SU-DHL-6 (cell line): ENCODE measurements around the gene PCDHGA4.

ENCODE experiments used
- CTCF ChIP-seq: fragments of 200-600 bp; sonication (generic); IDR thresholded peaks from one replicate; pipeline ENCODE4 v1.5.1; 2017; ENCODE audit warnings: antibody characterized with exemption, mild to moderate bottlenecking, low read length, moderate library complexity; ENCODE audit not compliant: insufficient read depth, poor library complexity, severe bottlenecking
- EZH2phosphoT487 ChIP-seq: fragments of 200-600 bp; sonication (generic), shearing (Covaris generic); conservative IDR thresholded peaks from 2 replicates; pipeline ENCODE4 v1.6.1; 2018; ENCODE audit warnings: mild to moderate bottlenecking, antibody characterized with exemption, low read length, moderate library complexity, mixed read lengths

DNA sequence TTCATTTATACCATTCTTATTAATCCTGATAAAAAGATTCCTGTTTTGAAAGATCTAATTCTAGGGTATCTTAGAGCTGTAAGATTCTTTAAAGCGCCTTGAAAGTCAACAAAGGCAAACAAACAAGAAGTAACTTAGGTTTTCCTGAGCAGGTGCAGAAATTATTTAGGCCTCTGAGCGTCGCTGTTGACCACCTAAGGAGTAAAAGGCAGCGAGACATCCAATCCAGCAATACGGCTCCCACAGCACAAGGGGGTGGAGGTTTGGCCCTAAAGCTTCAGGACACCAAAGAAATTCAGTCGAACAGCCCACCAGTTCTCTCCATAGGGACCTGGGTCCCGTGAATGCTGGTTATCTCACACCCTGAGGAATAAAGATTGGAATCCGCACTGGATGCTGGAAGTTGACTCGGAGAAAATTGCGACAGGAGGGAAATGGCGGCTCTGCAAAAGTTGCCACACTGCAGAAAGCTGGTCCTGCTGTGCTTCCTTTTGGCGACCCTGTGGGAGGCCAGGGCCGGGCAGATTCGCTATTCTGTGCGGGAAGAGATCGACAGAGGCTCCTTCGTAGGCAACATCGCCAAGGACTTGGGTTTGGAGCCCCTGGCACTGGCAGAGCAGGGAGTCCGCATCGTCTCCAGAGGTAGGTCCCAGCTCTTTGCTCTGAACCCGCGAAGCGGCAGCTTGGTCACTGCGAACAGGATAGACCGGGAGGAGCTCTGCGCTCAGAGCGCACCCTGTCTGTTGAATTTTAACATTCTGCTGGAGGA, 16.1 kb upstream of the PCDHGA4 start, which contains the start of gene PCDHGA2:
- no peak for TF ChIP-seq CTCF
- TF ChIP-seq EZH2phosphoT487 = no peak
